ENCODE data around the gene ARL15. TPM values are rescaled to one million over a fixed set of nuclear protein-coding genes. Genes with fewer than 3 reads are reported as not detected.

Gene ARL15
- total RNA-seq, 1 experiment from 2014 or later = 18.3 TPM

- no TSS peak for BruUV-seq (replicated peaks)
- POLR2A ChIA-PET (ENCODE audit: low non-redundant PET) = no interaction called here
- no peak overlapping the region for H3K4me3 ChIP-seq (ENCODE audit: low read depth, low read length, poor library complexity, severe bottlenecking)
- TF ChIP-seq EZH2 (IDR thresholded peaks at IDR 0.05; ENCODE audit: borderline replicate concordance, low read depth, low read length, poor library complexity, severe bottlenecking) = no peak
- TF ChIP-seq, protein P1, sequence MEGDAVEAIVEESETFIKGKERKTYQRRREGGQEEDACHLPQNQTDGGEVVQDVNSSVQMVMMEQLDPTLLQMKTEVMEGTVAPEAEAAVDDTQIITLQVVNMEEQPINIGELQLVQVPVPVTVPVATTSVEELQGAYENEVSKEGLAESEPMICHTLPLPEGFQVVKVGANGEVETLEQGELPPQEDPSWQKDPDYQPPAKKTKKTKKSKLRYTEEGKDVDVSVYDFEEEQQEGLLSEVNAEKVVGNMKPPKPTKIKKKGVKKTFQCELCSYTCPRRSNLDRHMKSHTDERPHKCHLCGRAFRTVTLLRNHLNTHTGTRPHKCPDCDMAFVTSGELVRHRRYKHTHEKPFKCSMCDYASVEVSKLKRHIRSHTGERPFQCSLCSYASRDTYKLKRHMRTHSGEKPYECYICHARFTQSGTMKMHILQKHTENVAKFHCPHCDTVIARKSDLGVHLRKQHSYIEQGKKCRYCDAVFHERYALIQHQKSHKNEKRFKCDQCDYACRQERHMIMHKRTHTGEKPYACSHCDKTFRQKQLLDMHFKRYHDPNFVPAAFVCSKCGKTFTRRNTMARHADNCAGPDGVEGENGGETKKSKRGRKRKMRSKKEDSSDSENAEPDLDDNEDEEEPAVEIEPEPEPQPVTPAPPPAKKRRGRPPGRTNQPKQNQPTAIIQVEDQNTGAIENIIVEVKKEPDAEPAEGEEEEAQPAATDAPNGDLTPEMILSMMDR (conservative IDR thresholded peaks at IDR 0.05; ENCODE audit: low read depth, low read length) = no peak
- H3K27ac ChIP-seq (ENCODE audit: low read depth, low read length, poor library complexity, severe bottlenecking) = no peak overlapping the region
- DNase-seq (ENCODE audit: low spot score) = no peak
- H3K9me3 ChIP-seq (ENCODE audit: low read depth, low read length, poor library complexity, severe bottlenecking) = no peaks in the 10 kb centered on the region
- H3K36me3 ChIP-seq (ENCODE audit: insufficient read depth, low read length, poor library complexity, severe bottlenecking) = no peaks in the 10 kb centered on the region
- intact Hi-C loops (cut with micrococcal nuclease; ENCODE audit: unreplicated experiment) = no loop called here
- no peaks in the 10 kb centered on the region for H3K4me1 ChIP-seq (ENCODE audit: insufficient read depth, low read length, poor library complexity, severe bottlenecking)
- no peaks in the 10 kb centered on the region for H3K27me3 ChIP-seq (replicated peaks; ENCODE audit: insufficient read depth, low read depth, low read length, poor library complexity)
- CTCF ChIA-PET = no interaction called here
Measured at GRCh38 chr5:53884417-53884816, 426.0 kb downstream of the ARL15 start.

- no TSS peak for BruUV-seq (replicated peaks)
- POLR2A ChIA-PET (ENCODE audit: low non-redundant PET) = no interaction called here
- Histone ChIP-seq H3K27me3 (replicated peaks; ENCODE audit: insufficient read depth, low read depth, low read length, poor library complexity) (no peaks in the 10 kb centered on the region), H3K36me3 (ENCODE audit: insufficient read depth, low read length, poor library complexity, severe bottlenecking) (no peaks in the 10 kb centered on the region), H3K4me1 (ENCODE audit: insufficient read depth, low read length, poor library complexity, severe bottlenecking) (no peaks in the 10 kb centered on the region), H3K9me3 (ENCODE audit: low read depth, low read length, poor library complexity, severe bottlenecking) (no peaks in the 10 kb centered on the region), H3K4me3 (ENCODE audit: low read depth, low read length, poor library complexity, severe bottlenecking) (no peak overlapping the region), H3K27ac (ENCODE audit: low read depth, low read length, poor library complexity, severe bottlenecking) (no peak overlapping the region)
- CTCF ChIA-PET = no interaction called here
- no peak for DNase-seq (ENCODE audit: low spot score)
- TF ChIP-seq, protein P1 (conservative IDR thresholded peaks at IDR 0.05; ENCODE audit: low read depth, low read length) = no peak
- intact Hi-C loops (cut with micrococcal nuclease; ENCODE audit: unreplicated experiment) = no loop called here
Measured at GRCh38 chr5:53882676-53883031, 427.7 kb downstream of the ARL15 start.

DNA sequence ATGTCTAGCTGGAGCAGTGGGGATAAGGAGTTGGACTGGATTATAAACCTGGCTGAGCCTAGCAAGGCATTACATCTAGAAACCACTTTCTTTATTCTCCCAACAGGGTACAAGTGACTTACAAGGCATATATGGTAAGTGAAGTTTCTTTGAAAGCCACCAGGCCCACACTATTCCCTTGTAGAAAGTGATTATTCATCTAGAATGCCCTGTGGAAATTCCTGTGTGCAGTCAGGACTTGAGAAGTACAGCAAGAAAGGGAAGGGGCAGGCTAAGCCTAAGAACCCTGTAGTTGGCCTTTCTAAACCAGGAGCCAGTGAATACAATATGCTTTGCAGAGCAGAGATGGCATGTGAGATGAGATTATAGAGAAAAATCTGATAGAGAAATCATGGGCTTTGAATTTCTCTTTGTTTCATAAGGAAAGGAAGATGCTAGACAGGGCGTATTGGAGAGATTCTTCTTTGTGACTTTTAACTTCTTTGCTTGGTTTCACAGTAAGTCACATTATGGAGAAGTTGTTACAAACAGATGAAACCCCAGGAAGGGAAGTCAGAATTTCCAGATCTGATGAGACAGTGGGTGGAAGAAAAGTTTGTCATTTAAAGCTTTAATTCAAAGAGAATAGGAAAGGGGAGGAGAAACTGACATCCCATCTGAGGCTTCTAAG, 428.2 kb downstream of the ARL15 start:
- no peaks in the 10 kb centered on the region for H3K36me3 ChIP-seq (ENCODE audit: insufficient read depth, low read length, poor library complexity, severe bottlenecking)
- H3K27ac ChIP-seq (ENCODE audit: low read depth, low read length, poor library complexity, severe bottlenecking) = no peak overlapping the region
- H3K27me3 ChIP-seq (replicated peaks; ENCODE audit: insufficient read depth, low read depth, low read length, poor library complexity) = no peaks in the 10 kb centered on the region
- ChIA-PET CTCF (no interaction called here), POLR2A (ENCODE audit: low non-redundant PET) (no interaction called here)
- H3K9me3 ChIP-seq (ENCODE audit: low read depth, low read length, poor library complexity, severe bottlenecking) = no peaks in the 10 kb centered on the region
- no peak for DNase-seq (ENCODE audit: low spot score)
- no peaks in the 10 kb centered on the region for H3K4me1 ChIP-seq (ENCODE audit: insufficient read depth, low read length, poor library complexity, severe bottlenecking)
- BruUV-seq (replicated peaks) = no TSS peak
- H3K4me3 ChIP-seq (ENCODE audit: low read depth, low read length, poor library complexity, severe bottlenecking) = no peak overlapping the region
- intact Hi-C loops (cut with micrococcal nuclease; ENCODE audit: unreplicated experiment) = no loop called here
- TF ChIP-seq, protein P1 (conservative IDR thresholded peaks at IDR 0.05; ENCODE audit: low read depth, low read length) = no peak
- no peak for TF ChIP-seq EZH2 (IDR thresholded peaks at IDR 0.05; ENCODE audit: borderline replicate concordance, low read depth, low read length, poor library complexity, severe bottlenecking)
